Measurements from ENCODE around the gene CAPN11. TPM values are rescaled to one million over a fixed set of nuclear protein-coding genes. Genes with fewer than 3 reads are reported as not detected.

CAPN11 gene
- total RNA-seq, 1 donor from 2014 or later, result 2.0 TPM

DNA sequence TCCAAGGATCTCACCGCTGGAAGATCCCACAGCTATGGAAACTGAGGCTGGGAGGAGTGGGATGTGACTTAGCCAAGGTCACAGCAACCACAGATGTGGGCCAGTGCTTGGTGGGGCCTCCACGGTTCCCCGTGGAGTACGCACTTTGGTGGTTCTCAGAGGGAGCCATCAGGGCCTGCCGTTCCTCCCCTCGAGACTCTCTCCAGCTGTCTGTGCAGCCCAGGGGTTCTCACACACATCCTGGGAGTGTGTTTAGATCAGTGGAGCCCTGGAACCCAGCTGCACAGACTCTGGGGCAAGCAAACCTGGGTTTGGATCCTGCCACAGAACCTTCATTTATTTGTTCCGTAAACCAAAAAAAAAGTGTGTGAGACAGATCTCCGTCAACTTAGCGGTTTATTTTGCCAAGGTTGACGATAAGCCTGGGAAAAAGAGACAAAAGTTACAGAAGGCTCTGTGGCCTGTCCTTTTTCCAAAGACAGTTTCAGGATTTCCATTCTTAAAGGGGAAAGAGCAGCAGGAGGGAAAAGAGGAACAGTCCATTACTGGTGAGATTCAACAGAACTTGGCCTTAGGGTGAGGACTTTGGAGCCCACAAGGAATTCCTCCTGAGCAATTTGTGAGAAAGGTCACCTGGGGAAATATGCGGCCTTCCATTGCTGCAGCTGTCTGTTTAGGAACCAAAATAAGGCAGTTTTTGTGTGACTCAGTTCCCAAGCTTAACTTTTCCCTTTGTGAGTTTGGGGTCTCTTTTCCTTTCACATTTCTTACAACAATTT lies 44.5 kb downstream of the CAPN11 start:
- Histone ChIP-seq H3K27me3 (no peaks in the 10 kb centered on the region), H3K9me3 (no peaks in the 10 kb centered on the region), H3K36me3 (no peaks in the 10 kb centered on the region), H3K27ac (peak overlapping the region; percentile 77), H3K4me1 (peaks cover 27% of the 10 kb centered on the region), H3K4me3 (no peak overlapping the region)
- no peak for DNase-seq (ENCODE audit: extremely low spot score in 2 of 2)
- TF ChIP-seq POLR2AphosphoS5 (IDR thresholded peaks at IDR 0.05; ENCODE audit: insufficient read depth in 1 of 2, low read depth in 1 of 2), result no peak
- TF ChIP-seq, protein P1, sequence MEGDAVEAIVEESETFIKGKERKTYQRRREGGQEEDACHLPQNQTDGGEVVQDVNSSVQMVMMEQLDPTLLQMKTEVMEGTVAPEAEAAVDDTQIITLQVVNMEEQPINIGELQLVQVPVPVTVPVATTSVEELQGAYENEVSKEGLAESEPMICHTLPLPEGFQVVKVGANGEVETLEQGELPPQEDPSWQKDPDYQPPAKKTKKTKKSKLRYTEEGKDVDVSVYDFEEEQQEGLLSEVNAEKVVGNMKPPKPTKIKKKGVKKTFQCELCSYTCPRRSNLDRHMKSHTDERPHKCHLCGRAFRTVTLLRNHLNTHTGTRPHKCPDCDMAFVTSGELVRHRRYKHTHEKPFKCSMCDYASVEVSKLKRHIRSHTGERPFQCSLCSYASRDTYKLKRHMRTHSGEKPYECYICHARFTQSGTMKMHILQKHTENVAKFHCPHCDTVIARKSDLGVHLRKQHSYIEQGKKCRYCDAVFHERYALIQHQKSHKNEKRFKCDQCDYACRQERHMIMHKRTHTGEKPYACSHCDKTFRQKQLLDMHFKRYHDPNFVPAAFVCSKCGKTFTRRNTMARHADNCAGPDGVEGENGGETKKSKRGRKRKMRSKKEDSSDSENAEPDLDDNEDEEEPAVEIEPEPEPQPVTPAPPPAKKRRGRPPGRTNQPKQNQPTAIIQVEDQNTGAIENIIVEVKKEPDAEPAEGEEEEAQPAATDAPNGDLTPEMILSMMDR (IDR thresholded peaks at IDR 0.05), result no peak
- intact Hi-C loops (cut with DNase I), result no loop called here

DNA sequence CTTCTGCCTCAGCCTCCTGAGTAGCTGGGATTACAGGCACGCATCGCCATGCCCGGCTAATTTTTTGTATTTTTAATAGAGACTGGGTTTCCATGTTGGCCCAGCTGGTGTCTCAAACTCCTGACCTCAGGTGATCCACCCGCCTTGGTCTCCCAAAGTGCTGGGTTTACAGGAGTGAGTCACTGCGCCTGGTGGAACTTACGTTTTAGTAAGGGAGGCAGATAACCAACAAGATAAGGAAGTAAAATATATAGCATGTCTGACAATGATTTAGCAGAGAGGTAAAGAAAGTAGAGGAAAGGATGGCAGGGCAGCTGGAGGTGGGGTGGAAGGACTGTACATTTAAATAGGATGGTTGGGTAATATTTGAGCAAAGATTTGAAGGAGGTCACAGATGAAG lies 45.3 kb downstream of the CAPN11 start:
- DNase-seq (ENCODE audit: extremely low spot score in 2 of 2), result no peak

DNA sequence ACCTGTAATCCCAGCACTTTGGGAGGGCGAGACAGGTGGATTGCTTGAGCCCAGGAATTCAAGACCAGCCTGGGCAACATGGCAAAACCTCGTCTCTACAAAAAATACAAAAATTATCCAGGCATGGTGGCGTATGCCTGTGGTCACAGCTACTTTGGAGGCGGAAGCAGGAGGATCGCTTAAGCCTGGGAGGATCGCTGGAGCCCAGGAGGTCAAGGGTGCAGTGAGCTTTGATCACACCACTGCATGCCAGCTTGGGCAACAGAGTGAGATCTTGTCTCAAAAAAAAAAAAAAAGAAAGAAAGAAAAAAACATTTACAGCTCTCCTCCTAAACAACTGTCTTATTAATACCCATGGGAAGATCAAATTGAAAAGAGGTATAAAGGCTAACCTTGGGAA lies 49.3 kb downstream of the CAPN11 start:
- intact Hi-C loops (cut with DNase I), result no loop called here
- H3K9me3 ChIP-seq, result no peaks in the 10 kb centered on the region
- no peak overlapping the region for H3K27ac ChIP-seq
- no peak overlapping the region for H3K4me3 ChIP-seq
- TF ChIP-seq POLR2A (IDR thresholded peaks at IDR 0.05) (no peak), POLR2AphosphoS5 (IDR thresholded peaks at IDR 0.05; ENCODE audit: insufficient read depth in 1 of 2, low read depth in 1 of 2) (no peak)
- TF ChIP-seq, protein P1 (IDR thresholded peaks at IDR 0.05), result no peak
- peaks cover under 1% of the 10 kb centered on the region for H3K4me1 ChIP-seq
- H3K27me3 ChIP-seq, result no peaks in the 10 kb centered on the region
- DNase-seq (ENCODE audit: extremely low spot score in 2 of 2), result no peak
- H3K36me3 ChIP-seq, result no peaks in the 10 kb centered on the region

More for the DNA sequence above, 45.3 kb downstream of the CAPN11 start:
- intact Hi-C loops (cut with DNase I), result no loop called here
- no peak overlapping the region for H3K27ac ChIP-seq
- no peaks in the 10 kb centered on the region for H3K9me3 ChIP-seq
- no peaks in the 10 kb centered on the region for H3K36me3 ChIP-seq
- no peaks in the 10 kb centered on the region for H3K27me3 ChIP-seq
- H3K4me3 ChIP-seq, result no peak overlapping the region
- peaks cover 27% of the 10 kb centered on the region for H3K4me1 ChIP-seq
- TF ChIP-seq POLR2A (IDR thresholded peaks at IDR 0.05) (no peak), POLR2AphosphoS5 (IDR thresholded peaks at IDR 0.05; ENCODE audit: insufficient read depth in 1 of 2, low read depth in 1 of 2) (peak in 1 of 2 donors; percentile 23)
- TF ChIP-seq, protein P1 (IDR thresholded peaks at IDR 0.05), result no peak

DNA sequence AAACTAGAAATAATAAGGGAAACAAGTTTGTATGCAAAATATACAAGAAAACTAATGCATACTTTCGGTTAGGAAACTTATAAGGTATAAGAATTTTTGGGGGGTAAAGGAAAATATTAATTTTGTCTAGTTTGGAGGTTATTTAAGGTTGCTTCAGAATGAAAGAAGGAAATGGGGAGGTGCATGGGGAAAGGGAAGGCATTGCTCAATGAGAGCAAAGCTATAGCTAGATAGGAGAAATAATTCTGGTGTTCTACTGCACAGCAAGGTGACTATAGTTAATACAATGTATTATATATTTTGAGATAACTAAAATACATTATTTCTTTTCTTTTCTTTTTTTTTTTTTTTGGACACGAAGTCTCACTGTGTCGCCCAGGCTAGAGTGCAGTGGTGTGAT lies 52.7 kb downstream of the CAPN11 start:
- intact Hi-C loops (cut with DNase I), result no loop called here
- Histone ChIP-seq H3K4me1 (no peaks in the 10 kb centered on the region), H3K4me3 (no peak overlapping the region), H3K27me3 (no peaks in the 10 kb centered on the region), H3K9me3 (no peaks in the 10 kb centered on the region), H3K36me3 (no peaks in the 10 kb centered on the region), H3K27ac (no peak overlapping the region)
- TF ChIP-seq, protein P1 (IDR thresholded peaks at IDR 0.05), result no peak
- TF ChIP-seq POLR2A (IDR thresholded peaks at IDR 0.05) (no peak), POLR2AphosphoS5 (IDR thresholded peaks at IDR 0.05; ENCODE audit: insufficient read depth in 1 of 2, low read depth in 1 of 2) (no peak)
- no peak for DNase-seq (ENCODE audit: extremely low spot score in 2 of 2)

DNA sequence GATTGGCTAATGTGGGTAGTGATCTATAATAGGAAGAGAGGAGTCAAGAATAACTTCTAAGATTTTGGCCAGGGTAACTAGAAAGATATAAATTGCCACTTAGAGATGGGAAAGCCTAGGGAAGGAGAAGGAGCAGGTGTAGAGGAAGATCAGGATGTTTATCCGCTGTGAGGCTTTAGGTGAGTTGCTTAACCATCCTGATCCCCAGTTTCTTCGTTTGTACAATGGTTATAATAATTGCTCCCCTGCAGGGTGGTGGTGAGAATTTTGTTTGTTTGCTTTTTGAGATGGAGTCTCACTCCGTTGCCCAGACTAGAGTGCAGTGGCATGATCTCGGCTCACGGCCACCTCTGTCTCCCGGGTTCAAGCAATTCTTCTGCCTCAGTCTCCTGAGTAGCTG lies 55.7 kb downstream of the CAPN11 start:
- Histone ChIP-seq H3K4me1 (peaks cover 26% of the 10 kb centered on the region), H3K27ac (no peak overlapping the region), H3K27me3 (no peaks in the 10 kb centered on the region), H3K9me3 (no peaks in the 10 kb centered on the region), H3K36me3 (no peaks in the 10 kb centered on the region), H3K4me3 (no peak overlapping the region)
- intact Hi-C loops (cut with DNase I), result no loop called here
- TF ChIP-seq, protein P1 (IDR thresholded peaks at IDR 0.05), result no peak
- TF ChIP-seq POLR2A (IDR thresholded peaks at IDR 0.05) (no peak), POLR2AphosphoS5 (IDR thresholded peaks at IDR 0.05; ENCODE audit: insufficient read depth in 1 of 2, low read depth in 1 of 2) (no peak)
- no peak for DNase-seq (ENCODE audit: extremely low spot score in 2 of 2)

Data from vagina (tissue), 2 donors.